ENCODE results near the gene EHD1. TPM values are rescaled to one million over a fixed set of nuclear protein-coding genes. Genes with fewer than 3 reads are reported as not detected.

The EHD1 gene
- total and polyA plus RNA-seq, 2 of the 8 experiments (the other 6 are each of a cell fraction or from before 2014, with no cell fraction given), result 31.5 to 42.9 TPM

- Histone ChIP-seq H3K9me3 (ENCODE audit: insufficient read depth in 2 of 2, low read depth in 1 of 2, low read length in 1 of 2) (no peaks in the 10 kb centered on the region), H4K91ac (replicated peaks; ENCODE audit: insufficient read length, low read length) (no peak overlapping the region), H3K23ac (ENCODE audit: insufficient read length) (no peak overlapping the region), H2BK12ac (ENCODE audit: low read depth, low read length) (no peak overlapping the region), H3K4me3 (ENCODE audit: extremely low read depth in 1 of 4, insufficient read depth in 2 of 4, low read depth in 3 of 4, low read length in 4 of 4) (no peak overlapping the region), H3K27ac (ENCODE audit: low read depth, low read length) (no peak overlapping the region), H2BK20ac (ENCODE audit: low read length) (no peak overlapping the region), H4K8ac (ENCODE audit: extremely low read depth, insufficient read depth, low read length) (no peak overlapping the region), H2BK120ac (replicated peaks; ENCODE audit: low read depth, low read length) (no peak overlapping the region), H3K9ac (replicated peaks in 1 of 4; ENCODE audit: extremely low read depth in 1 of 4, low read depth in 3 of 4, low read length in 3 of 4) (no peak overlapping the region), H3K79me1 (ENCODE audit: low read depth, low read length) (no peaks in the 10 kb centered on the region), H4K20me1 (replicated peaks in 1 of 2; ENCODE audit: control insufficient read depth in 1 of 2, insufficient read depth in 2 of 2, low read length in 2 of 2) (peaks cover 0 to 2% of the 10 kb centered on the region in 2 experiments), H2AFZ (ENCODE audit: low read length) (no peak overlapping the region), H3K56ac (replicated peaks; ENCODE audit: insufficient read length, low read depth, low read length) (no peak overlapping the region), H3K4me1 (replicated peaks in 1 of 4; ENCODE audit: control insufficient read depth in 3 of 4, insufficient read depth in 4 of 4, low read length in 3 of 4) (peaks cover 0 to 2% (median under 1%) of the 10 kb centered on the region in 4 experiments; a peak in 2 of 7 replicates), H3K18ac (ENCODE audit: extremely low read depth, low read length) (no peak overlapping the region), H4K5ac (ENCODE audit: insufficient read length, low read depth, low read length) (no peak overlapping the region), H3K4ac (replicated peaks; ENCODE audit: insufficient read length, low read depth, low read length) (no peak overlapping the region), H3K14ac (ENCODE audit: insufficient read length) (no peak overlapping the region), H3K79me2 (ENCODE audit: control insufficient read depth in 1 of 2, insufficient read depth in 2 of 2, low read length in 2 of 2) (no peaks in the 10 kb centered on the region), H3K4me2 (ENCODE audit: insufficient read depth in 1 of 2, low read depth in 2 of 2, low read length in 2 of 2) (no peak overlapping the region), H2BK5ac (ENCODE audit: low read depth, low read length) (no peak overlapping the region), H3K27me3 (replicated peaks in 1 of 4; ENCODE audit: control insufficient read depth in 3 of 4, extremely low read depth in 1 of 4, insufficient read depth in 3 of 4, low read length in 3 of 4) (no peaks in the 10 kb centered on the region), H3K23me2 (ENCODE audit: low read depth, low read length) (no peaks in the 10 kb centered on the region), H2AK5ac (ENCODE audit: low read depth, low read length) (no peak overlapping the region), H3K36me3 (ENCODE audit: control insufficient read depth in 2 of 4, insufficient read depth in 4 of 4, low read length in 3 of 4) (peaks cover 0 to 11% (median 1%) of the 10 kb centered on the region in 4 experiments; a peak in 3 of 8 replicates), H2BK15ac (ENCODE audit: low read length) (no peak overlapping the region)
- 93% methylated on average over 32 of the region's 39 CpGs; no CpG with 5 or more reads in 1 of the 2 experiments for WGBS, 2 experiments (ENCODE audit: extremely low coverage in 1 of 2, insufficient coverage in 1 of 2, insufficient read length in 1 of 2, insufficient replicate concordance in 2 of 2, low coverage in 1 of 2, low lambda C conversion rate in 2 of 2, missing lambda C conversion rate in 1 of 2)
- CTCF ChIA-PET (ENCODE audit: partially characterized antibody), result interaction anchor here (0.9 to 32.2 kb wide), 15 partner anchors 7 to 104 kb away, joined by 3 to 1058 read pairs (median 5); partner anchors contain the start of genes BATF2, CDC42BPG, EHD1 and MAJIN
- TF ChIP-seq EZH2 (IDR thresholded peaks at IDR 0.05; ENCODE audit: low read depth, low read length, severe bottlenecking) (no peak), CTBP2 (IDR thresholded peaks at IDR 0.05; ENCODE audit: borderline replicate concordance, insufficient read depth, insufficient read length, low read length) (no peak), RNF2 (IDR thresholded peaks at IDR 0.05; ENCODE audit: borderline replicate concordance, low read depth, low read length, missing control alignments, poor library complexity, severe bottlenecking) (no peak), POLR2A (IDR thresholded peaks at IDR 0.05; ENCODE audit: control extremely low read depth in 1 of 2, low read depth in 2 of 2, low read length in 2 of 2) (no peak), EGR1 (IDR thresholded peaks at IDR 0.05; ENCODE audit: borderline replicate concordance, low read depth, low read length) (no peak), RFX5 (IDR thresholded peaks at IDR 0.05; ENCODE audit: borderline replicate concordance, low read depth, low read length) (no peak), NRF1 (IDR thresholded peaks at IDR 0.05; ENCODE audit: low read depth, low read length) (no peak), TAF7 (optimal IDR thresholded peaks at IDR 0.05; ENCODE audit: borderline replicate concordance, low read depth, low read length) (no peak), CHD1 (IDR thresholded peaks at IDR 0.05; ENCODE audit: low read depth, low read length) (no peak), SIX5 (IDR thresholded peaks at IDR 0.05; ENCODE audit: low read depth, low read length) (no peak)
- POLR2A ChIA-PET (ENCODE audit: partially characterized antibody), result interaction anchor here (1.3 to 24.6 kb wide), 4 partner anchors 12 to 146 kb away, joined by 3 to 408 read pairs (median 9); partner anchors contain the start of genes EHD1 and SAC3D1
- DNase-seq (ENCODE audit: low read depth in 1 of 2, low spot score in 2 of 2), result no peak
- FAIRE-seq, result no peak
These were observed 16.5 kb upstream of the EHD1 start for GRCh38 chr11:64894812-64895452.
